ENCODE measurements around the gene GNAO1.

The GNAO1 gene

GRCh38 chr16:56349711-56350161 lies 158.4 kb downstream of the GNAO1 start:
- DNase-seq (ENCODE audit: low read depth in 2 of 2) = no peak

DNA sequence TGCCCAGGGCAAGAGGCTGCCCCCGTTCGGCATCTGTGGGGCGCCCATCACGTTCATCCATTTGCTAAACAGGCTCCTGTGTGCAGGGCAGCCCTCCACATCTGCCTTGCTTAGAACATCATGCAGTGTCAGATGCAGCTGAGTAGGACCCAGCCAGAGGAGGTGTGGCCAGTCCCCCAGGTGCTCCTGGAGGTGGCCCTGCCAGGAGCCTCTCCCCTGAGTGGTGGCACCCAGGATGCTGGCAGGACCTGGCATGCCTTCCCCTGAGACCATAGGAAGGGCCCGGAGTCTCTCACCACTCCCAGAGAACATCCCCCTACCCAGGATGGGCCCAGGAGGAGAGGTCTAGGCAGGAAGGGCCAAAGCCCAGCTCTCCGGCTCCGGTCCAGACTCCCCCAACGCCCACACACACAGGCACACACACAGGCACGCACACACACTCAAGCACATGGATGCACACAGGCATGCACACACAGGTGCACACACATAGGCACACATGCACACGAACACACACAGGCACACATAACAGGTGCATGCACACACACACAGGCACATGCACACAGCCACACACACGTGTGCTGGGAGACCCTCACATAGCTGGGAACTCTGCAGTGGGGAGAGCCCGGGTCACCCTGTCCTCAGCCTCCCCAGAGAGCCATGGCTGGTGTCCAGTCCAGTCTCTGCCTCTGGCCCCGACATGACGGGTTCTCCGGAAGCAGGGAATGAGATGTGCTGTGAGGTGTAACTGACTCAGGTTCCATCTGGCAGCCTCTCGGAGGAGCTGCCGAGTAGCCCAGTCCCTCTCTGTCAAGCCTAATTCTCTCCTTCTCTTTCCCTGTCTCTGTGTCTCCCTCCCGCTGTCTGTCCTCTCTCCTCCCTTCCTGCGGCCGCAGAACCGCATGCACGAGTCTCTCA lies 159.5 kb downstream of the GNAO1 start:
- DNase-seq (ENCODE audit: low read depth in 2 of 2) = no peak

DNA sequence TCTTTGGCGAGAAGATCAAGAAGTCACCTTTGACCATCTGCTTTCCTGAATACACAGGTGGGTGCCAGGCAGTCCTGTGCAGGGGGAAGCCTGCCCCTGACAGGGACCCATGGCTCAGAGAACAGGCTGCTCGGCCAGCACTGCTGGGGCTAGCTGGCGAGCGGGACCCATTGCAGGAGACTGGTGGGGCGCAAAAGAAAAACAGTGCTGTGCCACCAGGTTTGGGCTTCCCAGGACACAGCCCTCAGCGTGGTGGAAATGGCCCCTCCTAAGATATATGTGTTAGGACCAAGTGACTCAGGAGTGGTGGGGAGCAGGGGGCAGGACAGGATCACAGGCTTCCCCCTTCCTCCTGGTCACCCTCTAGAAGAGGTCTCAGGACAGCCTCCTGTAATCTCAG lies 160.2 kb downstream of the GNAO1 start:
- DNase-seq (ENCODE audit: low read depth in 2 of 2) = no peak

DNA sequence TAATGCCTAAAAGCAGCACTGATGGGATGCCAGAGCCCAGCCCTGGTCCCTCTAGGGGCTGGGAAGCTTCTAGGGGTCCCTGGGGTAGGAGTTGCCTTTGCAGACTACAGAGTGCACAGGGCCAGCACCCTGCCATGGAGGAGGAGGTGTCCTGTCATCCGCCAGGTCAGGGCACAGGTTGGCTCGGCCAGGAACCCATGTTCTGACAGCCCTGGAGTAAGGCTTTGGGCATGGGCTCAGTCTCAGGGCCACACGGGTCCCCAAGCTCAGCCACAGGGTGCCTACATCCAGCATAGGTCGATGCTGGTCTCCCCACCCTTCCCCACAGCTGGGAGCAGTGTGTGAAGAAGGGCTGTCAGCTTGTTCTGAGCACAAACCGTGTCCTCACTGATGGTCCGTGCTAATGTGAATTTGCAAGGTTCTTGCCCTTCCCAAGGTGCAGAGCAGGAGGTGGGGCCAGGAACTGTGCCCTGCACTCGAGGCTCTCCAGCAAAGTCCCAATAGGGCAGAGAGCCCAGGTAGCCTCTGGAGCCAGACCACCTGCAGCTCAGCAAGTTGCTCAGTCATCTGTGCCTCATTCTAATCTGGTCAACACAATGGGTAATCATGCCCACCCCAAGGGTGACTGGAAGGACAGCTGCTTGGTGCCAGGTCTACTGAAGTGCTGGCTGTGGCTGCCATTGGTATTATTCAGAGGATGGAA lies 161.2 kb downstream of the GNAO1 start:
- DNase-seq (ENCODE audit: low read depth in 2 of 2) = no peak

DNA sequence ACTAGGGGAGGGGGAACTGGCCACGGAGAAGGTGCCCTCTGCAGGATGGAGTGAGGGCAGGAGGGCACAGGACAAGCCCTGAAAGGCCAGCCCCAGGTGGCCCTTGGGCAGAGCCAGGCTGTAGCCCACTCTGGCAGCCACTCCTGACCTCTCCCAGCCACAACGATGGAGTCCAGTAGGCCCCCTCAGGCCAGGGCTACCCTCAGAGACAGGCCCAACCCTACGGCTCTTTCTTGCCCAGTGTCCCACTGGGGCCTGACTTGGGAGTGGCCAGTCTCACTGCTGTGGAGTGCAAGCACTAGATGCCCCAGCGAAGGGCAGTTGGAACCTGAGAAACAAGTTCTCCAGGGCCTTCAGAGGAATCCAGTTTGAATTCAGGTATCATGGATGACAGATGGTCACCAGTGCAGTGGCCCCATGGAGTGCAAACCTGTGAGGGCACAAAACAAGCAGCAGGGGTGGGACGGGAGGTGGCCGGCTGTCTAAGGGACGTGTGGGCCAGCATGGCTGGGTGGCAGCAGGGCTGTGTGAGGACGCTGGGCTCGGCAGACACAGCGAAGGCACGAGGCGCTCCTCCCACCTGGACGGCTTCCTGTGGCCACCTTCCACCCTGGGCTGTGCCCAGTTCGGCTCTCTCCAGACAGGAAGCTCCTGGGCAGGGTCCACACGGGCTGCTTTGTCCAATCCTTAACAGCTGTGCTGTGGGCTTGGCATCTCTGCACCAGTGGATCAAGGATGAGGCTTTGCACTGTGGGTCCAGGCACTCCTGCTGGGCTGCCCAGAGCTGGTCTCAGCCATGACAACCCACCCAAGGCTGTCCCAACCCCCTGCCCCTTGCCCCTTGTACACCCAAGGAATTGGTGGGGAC lies 162.0 kb downstream of the GNAO1 start:
- DNase-seq (ENCODE audit: low read depth in 2 of 2) = no peak

- DNase-seq (ENCODE audit: low read depth in 2 of 2) = no peak
Measured at GRCh38 chr16:56354016-56354415, 162.7 kb downstream of the GNAO1 start.

DNA sequence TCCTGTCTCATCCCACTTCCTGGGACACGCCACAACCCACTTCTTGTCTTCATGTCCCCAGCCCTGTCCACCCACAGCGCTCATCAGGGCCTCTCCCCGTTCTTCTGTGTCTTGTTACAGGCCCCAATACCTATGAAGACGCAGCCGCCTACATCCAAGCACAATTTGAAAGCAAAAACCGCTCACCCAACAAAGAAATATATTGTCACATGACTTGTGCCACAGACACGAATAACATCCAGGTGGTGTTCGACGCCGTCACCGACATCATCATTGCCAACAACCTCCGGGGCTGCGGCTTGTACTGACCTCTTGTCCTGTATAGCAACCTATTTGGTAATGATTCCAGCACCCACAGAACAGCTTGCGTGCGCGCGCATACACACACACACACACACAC lies 163.5 kb downstream of the GNAO1 start:
- no peak for DNase-seq (ENCODE audit: low read depth in 2 of 2)

- no peak for DNase-seq (ENCODE audit: low read depth in 2 of 2)
Measured at GRCh38 chr16:56355221-56355620, 163.9 kb downstream of the GNAO1 start.

- DNase-seq (ENCODE audit: low read depth in 2 of 2) = no peak
Measured at GRCh38 chr16:56355786-56356275, 164.5 kb downstream of the GNAO1 start.

DNA sequence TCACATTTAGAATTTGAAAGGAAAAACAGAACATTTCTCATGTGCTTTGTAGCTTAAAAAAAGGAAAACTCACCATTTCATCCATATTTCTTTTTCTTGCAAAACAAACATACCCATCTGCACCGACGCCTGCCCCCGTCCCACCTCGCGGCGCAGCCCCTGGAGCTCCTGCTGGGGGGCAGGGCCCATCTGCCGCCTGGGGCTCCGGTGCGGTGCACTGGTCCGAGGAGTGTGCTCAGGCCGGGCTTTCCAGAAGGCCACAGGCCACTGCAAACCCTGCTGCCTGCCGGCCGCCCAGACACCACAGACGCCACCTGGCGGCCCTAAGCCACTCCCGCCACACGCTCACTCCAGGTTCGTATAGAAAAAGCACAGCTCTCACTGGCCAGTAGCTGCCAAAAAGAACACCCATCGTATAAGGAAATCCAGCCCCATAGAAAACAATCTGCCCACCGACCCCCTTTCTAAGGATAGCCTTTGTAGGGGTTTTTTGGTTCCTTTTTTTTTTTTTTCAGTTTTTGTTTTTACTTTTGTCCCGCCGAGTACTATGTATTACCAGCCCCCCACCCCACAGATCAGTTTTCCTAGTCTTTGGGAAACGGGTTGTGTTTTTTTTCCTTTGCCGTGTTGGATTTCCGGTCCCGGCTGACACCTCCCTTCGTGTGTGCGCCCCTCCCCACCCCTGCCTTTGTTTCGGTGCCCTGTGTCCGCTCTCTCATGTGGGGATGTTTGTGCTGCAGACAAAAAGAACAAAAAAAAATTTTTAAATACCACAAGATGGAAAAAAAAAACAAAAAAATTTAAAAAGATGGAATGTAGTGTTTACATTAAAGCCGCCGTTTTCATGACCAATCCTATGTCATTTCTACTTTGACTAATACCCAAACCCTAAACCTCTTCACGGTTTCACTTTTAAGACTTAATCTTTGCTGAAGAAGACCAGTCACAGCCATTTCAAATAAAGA lies 165.3 kb downstream of the GNAO1 start:
- DNase-seq (ENCODE audit: low read depth in 2 of 2) = peak; percentile 34 to 48

- no peak for DNase-seq (ENCODE audit: low read depth in 2 of 2)
Measured at GRCh38 chr16:56357241-56357764, 166.0 kb downstream of the GNAO1 start.

- DNase-seq (ENCODE audit: low read depth in 2 of 2) = no peak
Measured at GRCh38 chr16:56357765-56358322, 166.6 kb downstream of the GNAO1 start.

GRCh38 chr16:56360117-56361008 lies 169.1 kb downstream of the GNAO1 start:
- DNase-seq (ENCODE audit: low read depth in 2 of 2) = no peak

DNA sequence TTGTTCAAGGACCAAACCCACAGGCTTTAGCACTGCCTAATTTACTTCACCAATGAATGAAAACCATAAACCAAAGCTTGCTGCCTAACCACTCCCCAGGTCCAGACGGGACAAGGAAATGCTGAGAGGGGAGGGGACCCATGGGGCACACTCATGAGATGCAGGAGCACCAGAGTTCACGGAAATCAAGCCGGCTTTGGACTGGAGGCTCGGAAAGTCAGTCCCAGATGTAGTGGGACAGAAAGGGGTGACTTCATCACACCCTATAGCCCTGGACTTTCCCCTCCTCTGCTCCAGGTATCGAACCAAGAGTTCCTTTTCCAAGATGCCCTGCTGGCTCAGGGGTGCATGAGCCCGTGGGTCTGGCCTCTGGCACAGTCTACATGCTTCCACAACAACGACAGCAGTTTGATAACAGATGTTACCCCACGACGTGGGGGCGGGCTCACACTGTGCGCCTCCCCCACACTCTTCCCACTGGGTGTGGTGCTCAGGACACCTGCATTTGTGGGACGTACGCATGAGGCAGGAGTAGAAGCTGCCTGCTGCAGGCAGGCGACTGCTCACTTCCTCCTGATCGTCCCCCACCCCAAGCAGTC lies 170.9 kb downstream of the GNAO1 start:
- DNase-seq (ENCODE audit: low read depth in 2 of 2) = no peak

GRCh38 chr16:56362706-56363105 lies 171.4 kb downstream of the GNAO1 start:
- no peak for DNase-seq (ENCODE audit: low read depth in 2 of 2)

- no peak for DNase-seq (ENCODE audit: low read depth in 2 of 2)
Measured at GRCh38 chr16:56363181-56363716, 172.0 kb downstream of the GNAO1 start.

- DNase-seq (ENCODE audit: low read depth in 2 of 2) = no peak
Measured at GRCh38 chr16:56363781-56364565, 172.7 kb downstream of the GNAO1 start.

GRCh38 chr16:56364865-56365264 lies 173.6 kb downstream of the GNAO1 start:
- DNase-seq (ENCODE audit: low read depth in 2 of 2) = no peak

Data from stimulated activated CD8-positive, alpha-beta memory T cell treated with anti-CD3 and anti-CD28 coated beads, Interleukin-15, amount 100 ng/mL, for 48 hours (primary cell).